ENCODE measurements around the gene RAB23.

Gene RAB23

DNA sequence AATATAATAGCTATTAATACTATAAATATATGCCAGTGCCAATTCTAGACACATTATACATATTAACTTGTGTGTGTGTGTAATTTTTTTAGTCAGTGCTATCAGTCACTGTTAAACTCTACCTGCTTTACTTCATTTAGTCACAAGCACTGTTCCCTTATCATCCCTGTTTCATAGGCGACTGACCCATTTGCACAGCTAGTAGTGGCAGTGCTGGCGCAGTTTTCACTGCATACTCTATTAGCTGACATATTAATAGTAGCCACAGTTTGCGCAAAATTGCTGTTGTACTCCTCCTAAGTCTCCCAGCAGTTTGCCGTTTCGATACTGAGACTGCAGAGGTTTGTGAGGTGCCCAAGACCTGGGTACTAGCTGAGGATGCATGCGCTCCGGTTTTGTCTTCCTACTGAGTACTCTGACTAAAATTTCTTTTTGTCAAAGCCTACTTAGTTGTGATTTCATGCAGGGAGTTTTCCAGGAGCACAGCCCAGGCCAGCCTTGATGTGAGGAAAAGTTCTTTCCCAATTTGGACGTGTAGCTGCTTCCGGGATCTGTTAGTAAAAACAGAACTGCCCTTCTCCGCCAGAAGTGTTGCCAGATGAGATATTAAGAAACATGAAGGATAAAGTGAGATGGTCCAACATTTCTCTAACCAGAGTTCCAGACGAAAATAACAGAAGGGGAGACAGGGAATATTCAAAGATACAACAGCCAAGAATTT is 44.4 kb downstream of the RAB23 start:
- peak; percentile 64 for DNase-seq

DNA sequence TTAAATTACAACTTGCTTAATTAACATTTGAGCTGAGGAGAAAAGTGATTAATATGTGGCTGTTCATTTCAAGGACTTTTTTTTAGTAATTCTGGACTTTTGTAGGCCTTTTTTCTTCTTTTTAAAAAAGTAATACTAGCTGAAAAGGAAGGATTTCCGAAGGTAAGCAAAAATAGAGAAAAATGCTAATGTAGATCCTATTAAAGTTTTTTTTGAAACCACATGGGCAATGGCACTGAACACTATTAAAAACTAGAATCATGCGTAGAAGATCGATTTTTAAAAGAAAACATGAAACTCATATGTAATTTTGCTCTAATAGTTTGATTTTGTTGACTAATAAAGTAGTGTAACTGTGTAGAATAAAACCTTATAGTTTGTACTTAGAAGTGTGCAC is 47.6 kb downstream of the RAB23 start:
- no peak for DNase-seq

DNA sequence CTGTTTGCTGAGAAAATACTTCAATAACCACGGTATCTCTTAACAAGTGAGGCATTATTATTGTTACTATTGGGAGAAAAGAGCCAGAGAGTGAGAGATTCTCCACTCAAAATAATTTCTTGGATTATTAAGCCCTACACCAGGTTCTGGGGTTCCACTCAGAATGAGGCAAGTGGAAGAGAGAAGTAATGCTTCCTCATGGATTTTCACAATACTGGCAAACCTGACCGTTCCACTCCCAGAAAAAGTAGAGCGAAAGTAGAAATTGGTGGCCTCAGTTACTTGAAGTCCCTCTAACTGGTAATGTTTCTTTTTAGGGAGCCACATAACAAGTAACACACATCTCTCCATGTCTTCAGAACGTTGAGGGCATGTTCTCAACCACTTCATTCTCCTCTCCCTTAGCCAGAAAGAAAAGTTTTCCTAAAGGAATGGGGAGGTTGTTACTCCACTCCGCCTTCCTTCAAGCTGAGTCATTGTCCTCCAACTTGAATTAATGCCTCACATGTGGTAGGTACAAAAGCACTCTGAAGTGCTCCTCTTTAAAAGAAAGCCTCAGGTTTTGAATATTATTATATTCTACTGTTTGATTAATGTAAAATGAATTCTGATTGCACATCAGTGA is 48.1 kb downstream of the RAB23 start:
- DNase-seq, result no peak

DNA sequence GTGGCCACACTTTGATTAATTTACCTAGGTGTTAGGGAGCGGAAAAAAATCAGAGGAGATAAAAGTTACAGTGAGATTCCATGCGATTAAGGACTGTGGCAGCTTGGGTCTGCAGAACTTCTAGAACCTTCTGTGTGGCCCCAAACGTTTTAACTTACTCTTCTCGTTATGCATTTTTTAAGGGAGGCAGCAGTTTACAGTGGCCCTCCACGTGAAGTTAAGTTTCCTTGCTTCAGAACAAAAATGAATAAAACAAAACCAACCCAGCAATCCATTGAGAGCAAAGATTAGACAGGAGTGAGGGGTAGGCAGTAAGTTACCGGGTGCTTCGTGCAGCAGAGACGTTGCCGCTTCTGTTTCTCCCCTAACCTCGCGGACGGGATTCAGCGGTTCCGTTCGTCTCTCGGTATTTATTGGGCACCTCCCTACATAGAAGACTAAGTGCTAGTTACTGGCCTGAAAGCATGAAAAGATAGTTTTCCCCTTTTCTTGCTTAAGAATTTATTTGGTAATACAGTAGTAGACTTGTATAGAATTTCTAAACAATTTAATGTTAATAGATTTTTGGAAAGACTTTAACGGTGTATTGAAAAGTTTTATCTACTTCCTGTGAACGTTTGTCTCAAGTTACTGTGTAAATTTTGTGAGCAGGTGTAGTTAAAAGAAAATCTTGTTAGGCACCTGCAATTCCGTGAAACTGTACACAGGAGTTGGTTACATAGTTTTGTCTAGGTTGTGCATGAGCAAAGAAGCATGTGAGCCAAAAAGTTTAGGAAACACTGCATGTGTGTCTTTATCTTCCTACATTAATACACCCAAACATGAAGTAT is 48.8 kb downstream of the RAB23 start:
- peak; percentile 49 for DNase-seq

DNA sequence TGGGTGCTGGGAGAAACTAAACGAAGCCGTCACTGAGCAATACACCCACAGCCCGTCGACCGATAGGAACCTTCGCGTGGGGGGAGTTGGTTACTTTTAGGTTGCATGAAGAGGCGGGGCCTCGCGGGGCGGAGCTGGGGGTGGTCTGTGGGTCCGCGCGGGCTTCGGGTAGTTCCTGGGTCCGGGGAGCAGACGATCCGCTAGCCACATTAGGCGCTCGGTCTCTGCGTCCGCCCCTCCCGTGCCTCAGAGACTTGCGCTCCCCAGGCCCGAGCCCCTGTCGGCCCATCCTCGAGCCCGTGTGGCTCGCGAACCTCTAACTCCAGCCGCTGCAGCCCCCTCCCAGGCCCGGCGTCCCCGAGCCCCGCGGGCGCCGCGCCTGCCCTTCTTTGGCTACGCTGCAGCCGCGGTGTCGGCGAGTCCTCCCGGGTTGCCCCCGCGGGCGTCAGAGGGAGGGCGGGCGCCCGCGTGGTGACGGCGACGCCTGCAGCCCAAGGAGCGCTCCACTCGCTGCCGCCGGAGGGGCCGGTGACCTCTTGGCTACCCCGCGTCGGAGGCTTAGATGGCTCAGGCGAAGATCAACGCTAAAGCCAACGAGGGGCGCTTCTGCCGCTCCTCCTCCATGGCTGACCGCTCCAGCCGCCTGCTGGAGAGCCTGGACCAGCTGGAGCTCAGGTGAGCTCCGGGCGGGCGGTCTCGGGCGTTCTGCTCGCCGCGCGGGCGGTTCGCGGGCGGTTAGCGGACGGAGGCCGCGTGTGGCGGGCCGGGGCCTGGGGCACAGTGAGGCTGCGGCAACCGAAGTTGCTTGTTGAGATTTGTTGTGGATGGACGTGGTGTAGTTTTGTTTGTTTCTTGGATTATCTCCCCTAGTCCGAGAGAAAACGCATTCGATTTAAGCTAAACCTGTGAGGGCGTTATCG is 49.7 kb downstream of the RAB23 start, which contains the start of gene BAG2:
BAG2 (plus strand) TSS at position 191 of the 920 bp plus-strand sequence; CDS start at position 563, 372 bp downstream.
- peak; percentile 88 for DNase-seq

DNA sequence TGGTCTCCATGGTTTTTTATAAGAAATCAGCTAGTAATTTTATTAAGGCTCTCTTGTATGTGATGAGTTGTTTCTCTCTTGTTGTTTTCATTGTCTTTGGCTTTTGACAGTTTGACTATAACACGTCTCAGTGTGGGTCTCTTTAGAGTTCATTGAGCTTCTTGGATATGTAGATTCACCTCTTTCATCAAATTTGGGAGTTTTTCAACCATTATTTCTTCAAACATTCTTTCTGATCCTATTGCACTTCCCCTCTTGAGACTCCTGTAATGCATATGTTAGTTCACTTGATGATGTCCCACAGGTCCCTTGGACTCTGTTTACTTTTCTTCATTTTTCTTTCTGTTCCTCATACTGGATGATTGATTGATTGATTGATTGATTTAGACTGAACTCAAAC is 57.0 kb downstream of the RAB23 start:
- no peak for DNase-seq

DNA sequence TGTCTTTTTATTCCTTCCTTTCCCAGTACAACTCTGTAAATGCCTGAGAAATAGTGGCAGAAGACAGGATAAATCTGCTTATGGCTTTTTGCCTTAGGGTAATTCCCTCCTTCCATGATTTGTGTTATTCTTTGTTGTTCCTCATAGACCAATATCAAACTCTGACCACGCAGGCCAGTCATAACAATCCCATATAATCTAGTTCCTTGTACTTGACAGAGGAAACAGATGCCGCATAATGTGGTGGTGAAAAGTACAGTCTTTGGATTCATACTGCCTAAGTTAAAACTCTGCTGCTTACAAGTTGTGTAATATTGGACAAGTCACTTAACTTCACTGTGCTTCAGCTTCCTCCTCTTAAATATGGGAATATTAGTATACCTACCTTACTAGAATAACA is 58.2 kb downstream of the RAB23 start:
- DNase-seq, result no peak

DNA sequence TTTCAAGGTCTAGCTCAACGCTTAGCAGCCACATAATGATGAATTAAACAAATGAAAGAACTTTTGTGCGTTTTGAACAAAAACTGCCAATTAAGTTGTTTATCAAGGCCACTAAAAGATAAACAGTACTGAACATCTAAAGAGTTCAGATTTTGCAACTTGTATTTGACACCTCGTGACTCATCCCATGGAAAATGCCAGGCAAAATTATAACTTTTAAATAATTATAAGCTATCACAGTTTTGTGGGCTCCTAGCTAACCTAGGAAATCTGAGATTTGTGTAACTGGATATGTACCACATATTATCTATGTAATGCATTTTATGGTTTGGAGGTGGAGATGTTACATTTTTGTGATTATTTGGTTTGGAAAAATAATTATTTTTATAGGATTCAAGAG is 59.6 kb downstream of the RAB23 start:
- DNase-seq, result no peak

DNA sequence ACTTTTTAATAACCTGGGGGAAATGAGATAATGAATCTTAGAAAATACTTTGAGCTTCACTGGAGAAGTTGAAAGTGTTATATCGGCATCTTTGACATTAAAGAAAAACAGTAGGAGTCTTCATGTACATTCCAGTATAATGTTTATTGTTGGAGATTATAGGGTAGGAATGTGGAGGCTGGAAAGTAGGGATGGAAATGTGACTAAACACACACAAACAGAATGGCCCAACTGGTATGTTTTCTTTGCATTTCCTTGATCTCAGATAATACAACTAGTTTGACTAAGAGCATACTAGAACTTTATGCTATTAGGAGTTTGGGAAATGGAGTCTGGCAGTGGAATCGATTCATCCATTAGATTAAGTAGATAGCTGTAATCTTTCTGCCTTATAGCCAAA is 60.1 kb downstream of the RAB23 start:
- no peak for DNase-seq

DNA sequence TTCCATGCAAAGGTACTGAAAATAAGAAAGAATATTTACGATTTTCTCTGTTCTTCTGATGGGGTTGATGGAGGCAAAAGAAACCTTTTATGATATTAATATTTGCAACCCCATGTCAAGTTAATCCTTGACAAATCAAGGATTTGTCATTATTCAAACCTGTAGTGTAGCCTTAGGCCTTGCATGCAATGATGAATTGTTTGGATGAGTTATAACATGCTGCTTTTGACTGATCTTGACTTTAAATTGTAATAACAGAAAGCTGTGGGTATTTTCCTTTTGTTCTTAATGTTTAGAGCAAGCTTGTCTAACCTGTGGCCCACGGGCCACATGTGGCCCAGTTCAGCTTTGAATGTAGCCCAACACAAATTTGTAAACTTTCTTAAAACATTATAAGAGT is 63.0 kb downstream of the RAB23 start:
- no peak for DNase-seq

DNA sequence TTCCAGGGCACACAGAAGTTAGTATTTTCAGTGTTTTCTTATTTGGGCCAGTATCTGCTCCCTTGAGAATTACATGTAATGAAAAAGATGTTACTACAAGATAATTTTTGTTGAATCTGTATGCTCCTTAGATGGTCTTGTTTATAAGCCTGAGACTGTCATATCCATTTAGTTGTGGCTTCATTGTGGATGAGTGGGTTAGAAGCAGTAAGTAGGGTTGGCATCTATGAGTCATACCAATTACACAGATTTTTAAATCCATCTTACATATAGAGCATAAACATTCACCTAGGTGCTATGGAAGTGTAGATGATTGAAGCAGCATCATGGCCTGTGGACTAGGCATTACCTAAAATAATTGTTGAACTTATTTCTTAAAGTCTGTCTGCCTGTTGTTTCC is 63.4 kb downstream of the RAB23 start:
- no peak for DNase-seq

DNA sequence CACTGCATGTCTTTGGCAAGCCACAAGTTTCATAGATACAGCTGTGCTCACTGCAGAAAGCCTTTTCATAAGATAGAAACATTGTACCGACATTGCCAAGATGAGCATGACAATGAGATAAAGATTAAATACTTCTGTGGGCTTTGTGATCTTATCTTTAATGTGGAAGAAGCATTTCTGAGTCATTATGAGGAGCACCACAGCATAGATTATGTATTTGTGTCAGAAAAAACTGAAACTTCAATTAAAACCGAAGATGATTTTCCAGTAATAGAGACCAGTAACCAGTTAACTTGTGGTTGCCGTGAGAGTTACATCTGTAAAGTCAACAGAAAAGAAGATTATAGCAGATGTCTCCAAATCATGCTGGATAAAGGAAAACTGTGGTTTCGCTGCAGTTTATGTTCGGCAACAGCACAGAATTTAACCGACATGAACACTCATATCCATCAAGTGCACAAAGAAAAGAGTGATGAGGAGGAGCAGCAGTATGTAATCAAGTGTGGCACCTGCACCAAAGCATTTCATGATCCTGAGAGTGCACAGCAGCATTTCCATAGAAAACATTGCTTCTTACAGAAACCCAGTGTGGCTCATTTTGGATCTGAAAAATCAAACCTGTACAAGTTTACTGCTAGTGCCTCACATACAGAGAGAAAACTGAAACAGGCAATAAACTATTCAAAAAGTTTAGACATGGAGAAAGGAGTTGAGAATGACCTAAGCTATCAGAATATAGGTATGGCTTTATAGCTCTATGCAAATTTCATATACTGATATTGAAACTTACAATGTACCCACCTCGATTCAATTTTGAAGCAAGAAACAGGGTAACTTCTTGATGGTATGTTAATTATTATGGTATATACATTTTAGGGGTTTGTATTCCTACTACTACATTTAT is 73.9 kb downstream of the RAB23 start:
- no peak for DNase-seq

DNA sequence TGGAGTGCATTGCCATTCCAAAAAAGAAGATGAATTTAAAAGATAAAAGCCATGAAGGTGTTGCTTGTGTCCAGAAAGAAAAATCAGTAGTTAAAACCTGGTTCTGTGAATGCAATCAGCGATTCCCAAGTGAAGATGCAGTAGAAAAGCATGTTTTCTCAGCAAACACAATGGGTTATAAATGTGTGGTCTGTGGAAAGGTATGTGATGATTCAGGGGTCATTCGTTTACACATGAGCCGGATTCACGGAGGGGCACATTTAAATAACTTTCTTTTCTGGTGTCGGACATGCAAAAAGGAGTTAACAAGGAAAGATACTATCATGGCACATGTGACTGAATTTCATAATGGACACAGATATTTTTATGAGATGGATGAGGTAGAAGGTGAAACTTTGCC is 74.7 kb downstream of the RAB23 start:
- no peak for DNase-seq

DNA sequence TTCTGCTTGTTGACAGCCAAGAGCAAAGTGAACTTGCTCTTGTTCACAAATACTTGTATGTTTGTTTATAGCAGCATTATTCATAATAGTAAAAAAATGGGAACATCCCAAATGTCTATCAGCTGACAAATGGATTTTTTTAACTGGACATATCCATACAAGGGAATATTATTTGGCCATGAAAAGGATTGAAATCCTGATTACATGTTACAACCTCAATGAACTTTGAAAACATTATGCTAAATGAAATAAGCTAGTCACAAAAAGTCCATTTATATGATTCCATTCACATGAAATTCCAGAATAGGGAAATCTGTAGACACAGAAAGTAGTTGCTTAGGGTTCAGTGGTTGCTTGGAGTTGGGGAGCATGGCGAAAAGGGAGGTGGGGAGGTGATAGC is 78.4 kb downstream of the RAB23 start:
- DNase-seq, result no peak

DNA sequence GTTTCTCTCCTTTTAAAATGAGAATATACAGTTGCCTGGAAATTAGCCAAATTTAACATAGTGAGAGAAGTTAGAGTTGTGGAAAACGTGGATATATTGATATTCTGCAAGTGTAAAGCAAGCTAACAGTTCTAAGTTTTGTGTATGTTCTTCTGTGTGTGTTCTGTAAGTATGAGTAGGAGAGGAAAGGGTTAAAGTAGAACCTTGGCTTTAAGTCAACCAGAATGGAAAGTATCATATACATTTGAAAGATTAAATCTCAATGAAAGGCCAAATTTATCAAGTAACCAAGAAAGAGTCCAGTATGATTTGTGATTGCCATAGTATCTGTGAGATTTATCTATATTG is 80.0 kb downstream of the RAB23 start:
- no peak for DNase-seq

DNA sequence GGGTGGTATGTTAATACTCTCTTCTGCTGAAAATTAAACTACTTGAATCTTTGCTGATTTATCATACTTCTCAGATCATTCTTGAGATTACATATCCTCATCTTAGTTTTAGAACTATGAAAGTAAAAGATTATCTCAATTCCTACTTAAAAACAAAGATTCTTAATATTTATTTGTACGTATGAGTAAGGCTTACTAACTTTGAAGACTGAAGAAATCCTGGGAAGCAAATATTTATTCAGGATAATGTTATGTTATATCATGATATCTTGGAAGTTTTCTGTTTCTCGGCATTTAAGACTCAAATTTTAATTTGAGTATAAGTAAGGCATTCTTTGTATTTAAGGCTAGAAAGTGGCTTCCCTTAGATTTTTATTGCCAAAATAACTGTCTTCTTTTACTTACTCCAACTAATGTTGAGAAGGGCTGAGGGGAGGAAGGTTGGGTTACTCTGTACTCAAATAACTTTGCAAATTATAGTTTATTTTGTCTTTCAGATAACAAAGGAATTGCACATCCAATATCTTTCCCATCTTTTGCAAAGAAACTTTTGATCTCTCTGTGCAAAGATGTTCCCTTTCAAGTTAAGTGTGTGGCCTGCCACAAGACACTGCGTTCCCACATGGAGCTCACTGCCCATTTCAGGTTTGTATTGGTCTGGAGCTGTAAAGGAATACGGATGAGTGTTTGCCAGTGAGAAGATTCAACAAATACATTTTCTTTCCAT is 80.5 kb downstream of the RAB23 start:
- no peak for DNase-seq

DNA sequence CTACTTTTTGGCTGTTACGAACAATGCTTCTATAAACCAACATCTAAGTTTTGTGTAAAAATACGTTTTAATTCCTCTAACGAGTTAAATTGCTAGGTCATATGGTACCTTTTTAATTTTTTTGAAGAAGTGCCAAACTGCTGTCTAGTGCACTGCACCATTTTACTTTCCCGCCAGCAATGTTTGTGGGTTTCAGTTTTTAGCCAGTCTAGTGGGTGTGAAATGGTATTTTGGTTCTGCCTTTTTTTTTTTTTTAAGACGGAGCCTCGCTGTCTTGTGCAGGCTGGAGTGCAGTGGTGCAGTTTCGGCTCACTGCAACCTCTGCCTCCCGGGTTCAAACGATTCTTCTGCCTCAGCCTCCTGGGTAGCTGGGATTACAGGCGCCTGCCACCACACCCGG is 84.1 kb downstream of the RAB23 start:
- no peak for DNase-seq

DNA sequence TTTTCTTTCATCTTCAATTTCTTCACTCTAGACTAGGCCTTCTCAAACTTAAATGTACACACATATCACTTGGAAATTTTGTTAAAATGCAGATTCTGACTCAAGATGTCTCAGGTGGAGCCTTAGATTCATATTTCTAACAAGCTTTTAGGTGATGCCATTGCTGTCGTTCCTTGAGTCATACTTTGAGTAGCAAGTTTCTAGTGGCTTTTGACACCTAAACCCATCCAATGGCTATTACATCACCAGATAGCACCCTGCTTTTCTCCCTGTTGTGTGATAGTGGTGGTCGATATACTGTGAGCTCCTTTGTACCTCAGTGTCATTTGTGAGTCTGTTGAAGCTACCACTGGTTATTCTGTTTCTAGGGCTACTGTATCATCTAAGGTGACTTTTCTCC is 84.8 kb downstream of the RAB23 start:
- no peak for DNase-seq
